Activated T-helper 1 cell treated with anti-CD3 and anti-CD28 coated beads, Interleukin-12 subunit alpha, Interleukin-12 subunit beta, Interleukin-2, Interleukin-4 antibody, amounts not matched to agents 30 ng/mL and 10 ng/mL and 1 ng/mL, durations not matched to agents 14 hours and 24 hours and 36 hours (primary cell): ENCODE results near the gene TM9SF4. TPM values are rescaled to one million over a fixed set of nuclear protein-coding genes. Genes with fewer than 3 reads are reported as not detected.

Experiments
- total RNA-seq: library from RNA; stranded (reverse); gene quantifications from 2 replicates; pipeline ENCODE4 v1.2.3, GENCODE V29; 2022

Gene TM9SF4
- total RNA-seq, 1 donor from 2014 or later, result 49.5 TPM

Other genes starting within 250 kb of the TM9SF4 start
- gene DUSP15, start 239.2 kb upstream of the TM9SF4 start, total RNA-seq, result not detected in 2 replicates
- not detected in 2 replicates for gene TTLL9, start 239.1 kb upstream of the TM9SF4 start, total RNA-seq
- gene PDRG1, start 157.7 kb upstream of the TM9SF4 start, total RNA-seq, result 20.0 and 20.5 TPM in 2 replicates
- not detected in 2 replicates for gene XKR7, start 141.6 kb upstream of the TM9SF4 start, total RNA-seq
- not detected in 2 replicates for gene CCM2L, start 99.3 kb upstream of the TM9SF4 start, total RNA-seq
- 0.22 and 0.23 TPM in 2 replicates for gene HCK, start 57.5 kb upstream of the TM9SF4 start, total RNA-seq
- gene PLAGL2, start 98.0 kb downstream of the TM9SF4 start, total RNA-seq, result 123 and 126 TPM in 2 replicates
- gene POFUT1, start 98.2 kb downstream of the TM9SF4 start, total RNA-seq, result 69.0 and 73.0 TPM in 2 replicates
- gene KIF3B, start 167.9 kb downstream of the TM9SF4 start, total RNA-seq, result 38.1 and 39.1 TPM in 2 replicates
- gene ASXL1, start 248.6 kb downstream of the TM9SF4 start, total RNA-seq, result 136 and 142 TPM in 2 replicates